Measurements from ENCODE around the gene CCL26. TPM values are rescaled to one million over a fixed set of nuclear protein-coding genes. Genes with fewer than 3 reads are reported as not detected.

The CCL26 gene
- total and polyA plus RNA-seq, 9 of the 15 experiments (the other 6 are each of a cell fraction or from before 2014, with no cell fraction given) = 2.3 to 26.8 (median 8.4) TPM

- TF ChIP-seq RBBP5 (IDR thresholded peaks at IDR 0.05; ENCODE audit: borderline replicate concordance, insufficient read depth, low read length, poor library complexity, severe bottlenecking) (no peak), MBD1 (CRISPR knock-in tag; IDR thresholded peaks at IDR 0.05) (no peak), ZNF408 (CRISPR knock-in tag; IDR thresholded peaks at IDR 0.05; ENCODE audit: low read depth) (no peak), THAP7 (CRISPR knock-in tag; IDR thresholded peaks at IDR 0.05) (no peak), ZNF764 (CRISPR knock-in tag; IDR thresholded peaks at IDR 0.05; ENCODE audit: low read depth) (no peak), HNRNPLL (IDR thresholded peaks at IDR 0.05; ENCODE audit: low read depth, low read length, poor library complexity, severe bottlenecking) (no peak), SAFB (IDR thresholded peaks at IDR 0.05; ENCODE audit: borderline replicate concordance, low read depth, low read length) (no peak), ZC3H8 (IDR thresholded peaks at IDR 0.05) (no peak), KDM4B (IDR thresholded peaks at IDR 0.05; ENCODE audit: borderline replicate concordance in 2 of 2, low read depth in 1 of 2) (no peak), FOXP1 (CRISPR knock-in tag; IDR thresholded peaks at IDR 0.05) (no peak), MXD1 (CRISPR knock-in tag; IDR thresholded peaks at IDR 0.05; ENCODE audit: borderline replicate concordance, poor library complexity, severe bottlenecking) (no peak), CC2D1A (IDR thresholded peaks at IDR 0.05) (no peak), FOXK2 (conservative IDR thresholded peaks at IDR 0.05 in 1 of 2, IDR thresholded peaks at IDR 0.05 in 1 of 2; ENCODE audit: low read depth in 2 of 2) (no peak), ZNF609 (CRISPR knock-in tag; IDR thresholded peaks at IDR 0.05; ENCODE audit: borderline replicate concordance) (no peak)
- TF ChIP-seq, protein P1, sequence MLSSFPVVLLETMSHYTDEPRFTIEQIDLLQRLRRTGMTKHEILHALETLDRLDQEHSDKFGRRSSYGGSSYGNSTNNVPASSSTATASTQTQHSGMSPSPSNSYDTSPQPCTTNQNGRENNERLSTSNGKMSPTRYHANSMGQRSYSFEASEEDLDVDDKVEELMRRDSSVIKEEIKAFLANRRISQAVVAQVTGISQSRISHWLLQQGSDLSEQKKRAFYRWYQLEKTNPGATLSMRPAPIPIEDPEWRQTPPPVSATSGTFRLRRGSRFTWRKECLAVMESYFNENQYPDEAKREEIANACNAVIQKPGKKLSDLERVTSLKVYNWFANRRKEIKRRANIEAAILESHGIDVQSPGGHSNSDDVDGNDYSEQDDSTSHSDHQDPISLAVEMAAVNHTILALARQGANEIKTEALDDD (IDR thresholded peaks at IDR 0.05) = 0 out of 2 replicates have a peak, but pooled peaks have one; percentile 4
- TF ChIP-seq, protein P2, sequence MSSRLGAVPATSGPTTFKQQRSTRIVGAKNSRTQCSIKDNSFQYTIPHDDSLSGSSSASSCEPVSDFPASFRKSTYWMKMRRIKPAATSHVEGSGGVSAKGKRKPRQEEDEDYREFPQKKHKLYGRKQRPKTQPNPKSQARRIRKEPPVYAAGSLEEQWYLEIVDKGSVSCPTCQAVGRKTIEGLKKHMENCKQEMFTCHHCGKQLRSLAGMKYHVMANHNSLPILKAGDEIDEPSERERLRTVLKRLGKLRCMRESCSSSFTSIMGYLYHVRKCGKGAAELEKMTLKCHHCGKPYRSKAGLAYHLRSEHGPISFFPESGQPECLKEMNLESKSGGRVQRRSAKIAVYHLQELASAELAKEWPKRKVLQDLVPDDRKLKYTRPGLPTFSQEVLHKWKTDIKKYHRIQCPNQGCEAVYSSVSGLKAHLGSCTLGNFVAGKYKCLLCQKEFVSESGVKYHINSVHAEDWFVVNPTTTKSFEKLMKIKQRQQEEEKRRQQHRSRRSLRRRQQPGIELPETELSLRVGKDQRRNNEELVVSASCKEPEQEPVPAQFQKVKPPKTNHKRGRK (tag; IDR thresholded peaks at IDR 0.05) = no peak
Observed at GRCh38 chr7:75795831-75796285, 23.8 kb upstream of the CCL26 start (continued).
